H7 (cell line): ENCODE data around the gene OTX1. TPM values are rescaled to one million over a fixed set of nuclear protein-coding genes. Genes with fewer than 3 reads are reported as not detected.
A peak's percentile ranks its signal among the peaks of the same experiment; 100 is the strongest.
"Not testable (repeated sequence)": the region's sequence is repeated elsewhere in the genome, so short reads cannot be mapped to it uniquely, and the experiment has no call there.

Experiments used
- DNase-seq: peaks from one replicate; pipeline ENCODE4 v3.0.0; 2012
- H3K27me3 ChIP-seq: 2 replicates; pipeline ENCODE4 v1.6.0; 2011; ENCODE audit warnings: mild to moderate bottlenecking, low read length; ENCODE audit not compliant: control insufficient read depth, insufficient read depth
- H3K36me3 ChIP-seq: replicated peaks from 2 replicates; pipeline ENCODE4 v1.5.1; 2011; ENCODE audit warnings: low read length; ENCODE audit not compliant: control insufficient read depth, insufficient read depth
- H3K4me3 ChIP-seq: 2 replicates; pipeline ENCODE4 v1.5.1; 2011; ENCODE audit warnings: low read depth, mild to moderate bottlenecking, control low read depth, low read length, moderate library complexity; ENCODE audit not compliant: insufficient read depth
- total RNA-seq: library from RNA; depleted of rRNA; stranded (reverse); fragments of >200 nt; shearing (Covaris generic); gene quantifications from 2 replicates; pipeline ENCODE4 v1.2.3, GENCODE V29; 2014; rRNA removed

The OTX1 gene
- 0.03 and 0.26 TPM in 2 replicates for total RNA-seq

DNA sequence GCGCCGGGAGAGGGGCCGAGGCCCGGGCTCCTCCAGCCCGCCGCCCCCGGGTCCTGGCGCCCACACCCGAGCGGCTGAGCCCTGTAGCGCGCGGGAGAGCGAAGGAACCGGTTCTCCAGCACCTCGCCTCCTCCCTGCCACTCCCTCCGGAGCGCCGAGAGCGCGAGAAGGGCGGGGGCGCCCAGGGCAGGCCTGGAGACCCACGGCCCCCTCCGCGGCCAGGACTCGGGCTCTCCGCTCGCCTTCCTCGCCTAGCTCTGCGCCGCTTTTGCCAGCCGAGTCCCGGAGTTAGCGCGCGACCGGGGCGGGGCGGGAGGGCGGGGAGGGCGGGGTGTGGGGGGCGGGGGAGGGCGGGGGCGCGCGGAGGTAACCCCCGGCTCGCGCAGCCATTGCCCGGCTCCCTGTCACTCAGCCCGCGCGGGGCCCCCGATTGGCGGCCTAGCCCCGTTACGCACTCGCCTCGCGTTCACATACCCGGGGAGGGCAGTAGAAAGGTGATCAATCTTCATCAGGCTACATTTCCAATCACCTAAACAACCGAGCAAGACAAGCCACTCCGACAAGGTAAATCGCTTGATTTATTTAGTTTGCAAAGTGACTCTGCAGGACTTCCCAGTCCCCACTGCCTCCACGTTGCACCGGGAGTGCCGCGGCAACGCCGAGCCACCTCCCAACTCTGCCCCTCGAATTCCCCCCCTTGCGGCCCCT is at the start of gene OTX1:
OTX1 (plus strand) TSS at position 497 of the 708 bp plus-strand sequence. CDS start 2,161 bp downstream, outside the sequence.
- H3K36me3 ChIP-seq: no peaks in the 10 kb centered on the region
- peak within 1 kb of the TSS; percentile 62 for H3K4me3 ChIP-seq
- H3K27me3 ChIP-seq: peaks cover 96% of the 10 kb centered on the region
- DNase-seq: peak; percentile 98

DNA sequence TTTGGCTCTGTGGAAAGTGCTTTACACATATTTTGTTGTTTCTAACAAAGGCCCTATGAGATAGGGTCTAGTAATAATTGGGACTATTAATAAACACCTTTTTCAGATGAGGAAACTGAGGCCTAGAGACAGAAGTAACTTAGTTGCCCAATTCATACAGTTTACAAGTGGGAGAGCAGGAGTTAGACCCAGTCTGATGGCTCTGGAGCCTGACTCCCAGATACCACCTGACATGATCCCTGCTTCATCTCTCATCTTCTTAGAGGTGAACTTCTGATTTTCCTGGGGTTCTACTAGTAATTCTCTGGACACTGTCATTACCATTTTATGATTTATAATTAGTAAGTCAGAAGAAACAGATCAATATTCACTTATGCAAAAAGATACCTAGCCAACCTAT is 49.1 kb upstream of the OTX1 start:
- Histone ChIP-seq H3K4me3 (no peak overlapping the region), H3K27me3 (no peaks in the 10 kb centered on the region), H3K36me3 (no peaks in the 10 kb centered on the region)
- no peak for DNase-seq

DNA sequence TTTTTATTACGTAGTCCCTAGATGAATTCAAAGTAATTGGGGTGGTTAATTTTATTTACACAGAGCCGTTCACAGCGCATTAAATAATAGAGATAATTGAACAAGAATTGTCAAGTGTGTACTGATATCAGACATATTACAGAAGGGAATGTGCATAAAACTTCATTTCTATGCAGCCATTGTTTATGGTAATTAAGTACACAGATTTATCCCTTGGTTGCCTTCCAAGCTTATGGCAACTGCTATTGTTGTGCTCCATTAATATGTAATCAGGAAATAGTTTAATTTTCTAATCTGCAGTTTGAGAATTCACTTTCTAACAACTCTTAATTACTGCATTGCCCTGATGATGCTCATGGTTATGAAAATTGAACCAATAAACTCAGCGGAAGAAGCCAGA is 47.3 kb upstream of the OTX1 start:
- Histone ChIP-seq H3K36me3 (no peaks in the 10 kb centered on the region), H3K27me3 (no peaks in the 10 kb centered on the region), H3K4me3 (no peak overlapping the region)
- no peak for DNase-seq

DNA sequence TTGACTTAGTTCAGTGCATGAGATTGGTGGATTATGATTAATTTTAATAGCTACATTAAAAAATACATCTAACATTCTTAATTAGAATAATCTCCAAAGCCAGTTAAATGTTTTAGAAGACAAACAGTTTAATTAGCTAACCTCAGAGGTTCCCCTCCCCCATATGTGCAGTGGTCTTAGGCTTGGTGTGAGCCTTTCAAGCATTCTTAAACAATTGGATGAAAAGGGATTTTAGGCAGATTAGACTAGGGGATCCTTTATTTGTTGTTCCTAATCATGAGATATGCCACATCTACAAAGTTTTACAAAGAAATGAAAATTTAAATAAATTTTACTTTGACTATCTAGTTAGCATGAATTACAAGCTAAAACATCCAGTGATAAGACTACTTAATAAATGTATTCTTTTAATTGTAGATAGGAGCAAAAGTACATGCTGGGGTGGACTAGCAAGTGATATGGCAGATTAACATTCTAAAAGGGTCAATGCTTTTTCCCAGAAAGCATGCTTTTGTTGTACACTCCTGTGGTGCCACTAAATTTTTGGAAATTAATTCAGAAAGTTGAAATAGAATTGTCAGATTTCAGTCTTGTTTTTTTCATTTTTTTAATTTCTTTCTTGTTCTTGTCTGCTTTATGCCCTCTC is 42.7 kb upstream of the OTX1 start:
- DNase-seq: no peak
- Histone ChIP-seq H3K36me3 (no peaks in the 10 kb centered on the region), H3K4me3 (no peak overlapping the region), H3K27me3 (no peaks in the 10 kb centered on the region)

DNA sequence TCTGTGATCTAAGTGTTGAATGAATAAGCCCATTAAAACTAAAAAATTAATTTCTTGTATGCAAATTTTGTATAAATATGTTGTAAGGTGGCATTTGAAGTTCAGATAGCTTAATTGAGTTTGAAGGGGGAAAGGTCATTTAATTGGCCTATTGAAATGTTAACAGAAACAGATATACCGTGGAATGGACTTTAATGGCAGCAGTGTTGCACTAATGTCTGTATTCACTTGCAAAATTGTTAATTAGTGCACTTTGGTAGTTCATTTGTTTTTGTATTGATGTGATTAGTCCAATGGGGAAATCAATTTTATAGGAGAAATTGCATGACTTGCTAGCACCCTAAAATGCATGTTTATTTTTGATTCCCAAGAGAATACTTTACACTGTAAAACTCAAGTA is 41.8 kb upstream of the OTX1 start:
- no peak for DNase-seq
- no peak overlapping the region for H3K4me3 ChIP-seq
- no peaks in the 10 kb centered on the region for H3K27me3 ChIP-seq

DNA sequence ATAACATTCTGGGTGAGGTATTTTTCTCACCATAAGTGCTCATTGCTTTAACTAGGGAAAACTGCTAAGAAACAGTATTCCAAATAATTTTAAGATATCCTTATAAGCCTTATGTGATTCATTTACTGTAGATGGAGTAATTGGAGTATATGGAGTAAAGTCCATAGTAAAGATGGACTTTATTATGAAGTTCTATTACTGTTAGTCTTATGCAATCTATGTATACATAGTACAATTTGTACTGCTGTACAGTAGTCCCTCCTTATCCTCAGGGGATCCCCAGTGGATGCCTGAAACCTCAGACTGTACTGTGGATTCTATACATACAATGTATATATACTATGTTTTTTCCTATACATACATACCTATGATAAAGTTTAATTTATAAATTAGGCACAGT is 41.1 kb upstream of the OTX1 start:
- no peak for DNase-seq
- no peaks in the 10 kb centered on the region; the same call in 1 of the 2 replicates for H3K36me3 ChIP-seq

More for the DNA sequence above, 41.8 kb upstream of the OTX1 start:
- H3K36me3 ChIP-seq: no peaks in the 10 kb centered on the region

DNA sequence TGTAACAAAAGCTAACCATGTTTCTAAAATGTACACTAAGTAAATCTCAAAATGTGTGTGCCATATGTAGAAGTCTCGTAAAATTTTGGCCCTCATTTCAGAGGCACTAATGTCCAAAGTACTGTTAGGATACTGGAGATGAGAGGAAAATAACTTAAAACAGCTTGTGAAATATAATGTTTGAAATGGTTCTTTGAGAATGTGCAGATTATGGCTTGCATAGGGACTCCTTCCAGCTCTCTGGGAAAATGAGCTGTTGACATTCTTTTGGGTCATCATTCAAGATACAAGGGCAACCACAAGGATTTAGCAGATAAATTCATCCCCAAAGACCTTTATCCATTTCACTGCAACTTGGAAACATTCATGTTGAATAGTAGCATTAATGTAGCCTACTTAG is 38.1 kb upstream of the OTX1 start:
- Histone ChIP-seq H3K36me3 (no peaks in the 10 kb centered on the region; the same call in 1 of the 2 replicates), H3K27me3 (no peaks in the 10 kb centered on the region; the same call in 1 of the 2 replicates), H3K4me3 (no peak overlapping the region)
- no peak for DNase-seq

More for the DNA sequence above, 41.1 kb upstream of the OTX1 start:
- H3K4me3 ChIP-seq: no peak overlapping the region
- no peaks in the 10 kb centered on the region for H3K27me3 ChIP-seq

DNA sequence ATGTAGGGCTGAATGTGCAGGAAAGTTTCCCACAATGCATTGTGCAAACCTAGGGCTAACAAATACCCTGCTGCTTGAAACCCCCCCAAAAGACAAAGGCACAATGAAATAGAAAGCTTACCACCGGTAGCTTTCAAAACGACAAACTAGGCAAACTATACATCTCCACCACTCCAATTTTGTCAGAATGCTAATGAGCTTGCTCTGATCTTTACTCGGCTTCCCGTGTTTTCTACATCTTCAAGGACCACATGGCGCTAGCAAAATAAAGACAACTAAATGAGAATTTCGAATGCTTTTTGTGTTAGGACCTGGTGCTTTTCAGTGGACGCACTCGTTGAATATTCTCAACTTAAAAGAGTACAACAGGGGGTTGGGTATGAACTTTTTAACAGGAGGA is 37.2 kb upstream of the OTX1 start:
- Histone ChIP-seq H3K36me3 (no peaks in the 10 kb centered on the region; the same call in 1 of the 2 replicates), H3K27me3 (no peaks in the 10 kb centered on the region; the same call in 1 of the 2 replicates), H3K4me3 (no peak overlapping the region)
- DNase-seq: no peak

DNA sequence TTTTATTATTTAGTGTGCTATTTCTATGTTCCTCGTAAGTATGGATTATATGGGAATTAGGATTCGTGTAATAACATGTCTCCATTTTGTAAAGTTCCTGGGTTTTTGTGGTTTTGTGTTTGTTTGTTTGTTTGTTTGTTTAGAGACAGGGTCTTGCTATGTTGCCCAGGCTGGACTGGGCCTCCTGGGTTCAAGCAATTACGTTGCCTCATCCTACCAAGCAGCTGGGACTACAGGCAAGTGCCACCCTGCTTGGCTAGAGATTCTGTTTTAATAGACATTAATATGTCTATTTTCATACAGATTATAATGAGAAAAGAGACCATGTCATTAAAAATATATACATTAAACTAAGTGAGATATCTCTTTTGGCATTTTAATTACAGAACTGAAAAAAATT is 35.2 kb upstream of the OTX1 start:
- H3K36me3 ChIP-seq: no peaks in the 10 kb centered on the region; the same call in 1 of the 2 replicates
- no peaks in the 10 kb centered on the region; the same call in 1 of the 2 replicates for H3K27me3 ChIP-seq
- no peak overlapping the region for H3K4me3 ChIP-seq
- no peak for DNase-seq

DNA sequence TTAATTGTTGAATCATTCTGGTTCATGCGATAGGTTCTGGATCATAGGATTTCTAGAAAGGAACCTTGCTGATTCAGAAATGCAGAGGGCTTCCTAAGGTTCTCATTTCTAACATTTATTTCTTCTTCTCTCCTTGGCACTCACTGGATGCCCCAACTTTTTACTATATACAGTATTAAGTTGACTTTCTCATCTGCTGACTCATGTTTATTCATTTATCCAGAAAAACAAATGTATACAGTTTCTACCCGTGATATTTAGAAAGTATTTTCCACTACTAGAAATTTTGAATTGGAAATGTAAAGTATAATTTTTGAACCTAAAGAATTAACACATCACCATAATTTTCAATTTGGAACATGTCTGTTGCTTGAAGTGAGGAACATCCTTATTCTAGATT is 32.2 kb upstream of the OTX1 start:
- no peaks in the 10 kb centered on the region; the same call in 1 of the 2 replicates for H3K27me3 ChIP-seq
- no peak overlapping the region for H3K4me3 ChIP-seq
- no peaks in the 10 kb centered on the region; the same call in 1 of the 2 replicates for H3K36me3 ChIP-seq
- no peak for DNase-seq

DNA sequence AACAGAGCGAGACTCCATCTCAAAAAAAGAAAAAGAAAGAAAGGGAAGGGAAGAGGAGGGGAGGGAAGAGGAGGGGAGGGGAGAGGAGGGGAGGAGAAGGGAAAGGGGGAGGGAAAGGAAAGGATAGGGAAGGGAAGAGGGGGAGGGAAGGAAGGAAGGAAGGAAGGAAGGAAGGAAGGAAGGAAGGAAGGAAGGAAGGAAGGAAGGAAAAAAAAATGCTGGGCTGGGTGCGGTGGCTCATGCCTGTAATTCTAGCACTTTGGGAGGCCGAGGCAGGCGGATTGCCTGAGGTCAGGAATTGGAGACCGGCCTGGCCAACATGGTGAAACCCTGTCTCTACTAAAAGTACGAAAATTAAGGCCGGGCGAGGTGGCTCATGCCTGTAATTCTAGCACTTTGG is 30.9 kb upstream of the OTX1 start:
- H3K36me3 ChIP-seq: not testable (repeated sequence)

DNA sequence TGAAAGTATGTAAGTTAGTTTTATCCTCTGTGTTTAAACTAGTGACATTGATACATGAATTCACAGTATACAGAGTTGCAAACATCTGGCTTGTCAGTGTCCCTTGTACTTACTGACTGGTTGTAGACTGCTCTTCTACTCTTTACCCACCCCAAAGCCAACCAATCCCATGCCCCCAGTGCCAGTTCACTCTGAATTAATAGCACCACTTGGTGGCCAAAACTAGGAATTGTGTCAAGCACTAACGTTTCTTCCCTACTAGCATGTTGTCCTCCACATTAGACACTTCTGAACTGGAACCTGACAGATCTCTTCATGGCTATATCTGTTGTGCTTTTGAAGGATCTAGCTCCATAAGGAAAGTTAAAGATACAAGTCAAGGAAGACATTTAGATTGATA is 27.2 kb upstream of the OTX1 start:
- peak; percentile 42 for DNase-seq

More for the DNA sequence above, 30.9 kb upstream of the OTX1 start:
- DNase-seq, H3K27me3 ChIP-seq, H3K4me3 ChIP-seq: not testable (repeated sequence)

DNA sequence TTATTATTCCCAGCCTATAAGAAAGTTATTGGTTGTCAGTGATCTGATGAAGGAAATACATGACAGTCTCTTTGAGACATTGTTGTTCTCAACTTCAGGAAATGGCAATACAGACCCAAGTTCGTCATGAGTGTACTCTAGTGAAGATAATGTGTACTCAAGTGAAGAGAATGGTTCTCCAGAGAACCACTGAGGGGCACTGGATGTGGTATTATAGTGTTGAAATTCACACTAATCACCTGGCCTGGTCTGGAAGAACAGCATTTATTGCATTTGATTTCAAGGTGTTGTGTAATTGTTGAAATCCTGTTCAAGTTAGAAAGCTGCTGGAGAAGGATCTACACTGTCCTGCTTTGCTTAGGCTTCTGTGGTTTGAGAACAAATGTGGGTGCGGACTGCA is 23.4 kb upstream of the OTX1 start:
- H3K4me3 ChIP-seq: no peak overlapping the region
- H3K36me3 ChIP-seq: no peaks in the 10 kb centered on the region
- no peak for DNase-seq
- no peaks in the 10 kb centered on the region for H3K27me3 ChIP-seq

More for the DNA sequence above, 27.2 kb upstream of the OTX1 start:
- H3K36me3 ChIP-seq: no peaks in the 10 kb centered on the region
- H3K4me3 ChIP-seq: no peak overlapping the region
- no peaks in the 10 kb centered on the region for H3K27me3 ChIP-seq

DNA sequence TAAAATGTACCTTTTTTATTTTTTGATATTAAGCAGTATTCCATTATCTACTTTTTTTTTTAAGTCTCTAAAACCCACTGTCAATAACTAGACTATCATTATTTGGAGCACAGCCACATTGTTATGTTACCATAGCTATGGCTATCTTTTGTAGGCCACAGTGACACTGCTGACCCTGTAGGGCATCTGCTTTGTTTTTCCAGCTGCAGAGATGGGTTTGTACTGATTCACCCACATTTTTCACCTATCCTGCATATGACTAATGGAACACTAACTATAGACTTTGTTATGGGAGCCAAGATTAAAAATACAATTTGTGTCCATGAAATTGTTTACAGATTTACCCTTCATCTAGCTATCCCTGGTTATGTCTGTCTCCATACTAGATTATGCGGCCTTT is 21.6 kb upstream of the OTX1 start:
- no peak overlapping the region for H3K4me3 ChIP-seq
- no peaks in the 10 kb centered on the region for H3K36me3 ChIP-seq
- no peaks in the 10 kb centered on the region for H3K27me3 ChIP-seq
- no peak for DNase-seq

DNA sequence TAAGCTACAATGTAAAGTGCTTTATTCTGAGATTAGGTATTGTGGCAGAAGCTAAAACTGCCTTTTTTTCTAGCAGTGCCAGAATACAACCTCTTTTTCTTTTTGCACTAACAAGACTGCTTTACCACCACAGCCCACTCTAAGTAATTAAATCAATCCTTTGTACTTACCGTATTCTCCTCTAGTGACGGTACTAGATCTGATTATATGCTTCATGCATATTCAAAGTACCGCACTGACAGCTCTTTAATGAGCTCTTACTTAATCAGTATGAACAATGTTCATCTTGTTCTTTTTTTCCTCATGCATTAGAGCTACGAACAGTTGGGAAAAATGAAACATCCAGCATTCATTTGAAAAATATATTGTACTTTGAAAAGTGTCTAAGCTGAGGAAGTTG is 16.1 kb upstream of the OTX1 start:
- Histone ChIP-seq H3K36me3 (no peaks in the 10 kb centered on the region), H3K27me3 (no peaks in the 10 kb centered on the region), H3K4me3 (no peak overlapping the region)
- DNase-seq: no peak
